Heart left ventricle (tissue), 16 donors: ENCODE data around the gene PSMF1. TPM values are rescaled to one million over a fixed set of nuclear protein-coding genes. Genes with fewer than 3 reads are reported as not detected.
A peak's percentile ranks its signal among the peaks of the same experiment; 100 is the strongest.

Experiments used
- ATAC-seq, 4 donors: fragments of 200-7000 bp; cut with Tn5 transposase; one replicate each; pipeline ENCODE4 v1.9.1; 2020 to 2022; ENCODE audit warnings: moderate library complexity in 4 of 4, mild to moderate bottlenecking in 3 of 4, moderate number of reproducible peaks in 1 of 4
- DNase-seq, 5 donors: peaks; one replicate each; pipeline ENCODE4 v3.0.0-alpha.2; 2020
- H3K27ac ChIP-seq, 12 donors: fragments of 200-600 bp; sonication (generic) in 4 of 12; one replicate each; pipeline versions ENCODE4 v1.5.0 to v1.8.0; 2016 to 2022; ENCODE audit warnings: mild to moderate bottlenecking in 2 of 12
- H3K27me3 ChIP-seq, 9 donors: fragments of 200-600 bp; sonication (generic) in 2 of 9; one replicate each; pipeline versions ENCODE4 v1.5.1 to v1.8.0; 2016 to 2022; ENCODE audit warnings: mild to moderate bottlenecking in 3 of 9
- H3K36me3 ChIP-seq, 9 donors: fragments of 200-600 bp; sonication (generic) in 2 of 9; one replicate each; pipeline versions ENCODE4 v1.5.0 to v1.8.0; 2018 to 2022; ENCODE audit warnings: mild to moderate bottlenecking in 2 of 9
- H3K4me1 ChIP-seq, 12 donors: fragments of 200-600 bp; sonication (generic) in 4 of 12; one replicate each; pipeline versions ENCODE4 v1.5.0 to v1.8.0; 2016 to 2022; ENCODE audit warnings: mild to moderate bottlenecking in 3 of 12
- H3K4me3 ChIP-seq, 12 donors: fragments of 200-600 bp; sonication (generic) in 4 of 12; one replicate each; pipeline versions ENCODE4 v1.5.0 to v1.8.0; 2017 to 2022; ENCODE audit warnings: mild to moderate bottlenecking in 9 of 12, moderate library complexity in 4 of 12
- H3K9me3 ChIP-seq, 12 donors: fragments of 200-600 bp; sonication (generic) in 4 of 12; one replicate each; pipeline versions ENCODE4 v1.5.0 to v1.8.0; 2016 to 2022; ENCODE audit warnings: mild to moderate bottlenecking in 1 of 12
- POLR2A ChIP-seq, 2 donors: fragments of 450-650 bp; IDR thresholded peaks; one replicate each; pipeline ENCODE4 v1.6.1; 2017; ENCODE audit warnings: antibody characterized with exemption in 2 of 2, mild to moderate bottlenecking in 2 of 2, moderate library complexity in 2 of 2
- WGBS, 4 donors: extraction: QIAGEN DNeasy Blood & Tissue Kit in 2 of 4; methylation state at CpG; one replicate each; pipeline versions ENCODE4 v1.1.5 to v1.1.7; 2013 to 2018; 5-methylcytosine and 5-hydroxymethylcytosine counted together
- intact Hi-C, 10 donors: fragments of 100-400 bp; cut with DNase I; formaldehyde crosslinking; loops; one replicate each; pipeline versions ENCODE4 v1.11.1 to v1.14.2; 2022
- polyA plus RNA-seq, 2 donors: library from polyadenylated mRNA; stranded (reverse); fragments of 200-250 nt; gene quantifications; one replicate each; pipeline ENCODE4 v1.2.3, GENCODE V29; 2013
- total RNA-seq, 9 donors: library from RNA; depleted of rRNA in 2 of 9; stranded (reverse); fragments of >200 nt in 2 of 9; fragmentation: NEBNext Ultra II Directional in 3 of 9; extraction: Animal tissue kit (Norgen Biotek cat#: 25700) in 3 of 9; gene quantifications; one replicate each; pipeline versions ENCODE4 v1.1.0 to v1.2.4, GENCODE V29; 2016 to 2023
- TF ChIP-seq, protein P1 (sequence below), 12 donors: fragments of 200-600 bp; sonication (generic) in 4 of 12; IDR thresholded peaks; one replicate each; pipeline versions ENCODE4 v1.5.0 to v1.8.0; 2018 to 2022; ENCODE audit warnings: antibody characterized with exemption in 12 of 12, mild to moderate bottlenecking in 5 of 12
- donor health status: ischemic (EF 13 %, LVEDD 7.1; RV severe dilation, severe dysfunction).
- donor health status: healthy with polysubstance abuse.
- donor health status: DM: no; HTN: yes; CAD: no.
- donor health status: DM: no; HTN: no; CAD: no.
- donor health status: ischemic (EF 25% LVEDD 6.9; RV normal size, moderate dysfunction).
- donor health status: ischemic (EF 25% LVEDD 5.7; RV mildly dilated, moderate dysfunction).
- donor health status: healthy.
- donor health status: DM: yes; HTN: yes; CAD: no.
- donor health status: ischemic (EF 35%, LVEDD 5.7; RV mildly dilated, moderate dysfunction).
- donor health status: nonischemic (EF 11% LVEDD 7.7; RV severe dilation, severe dysfunction).
- donor health status: DM: yes; HTN: yes; CAD: no.
- donor health status: PGD.
- donor health status: ischemic (EF 29% LVEDD 5.4; RV normal size, mild dysfunction).
- donor health status: nonischemic (EF 23%, LVEDD 6.1; RV moderate dilation, normal function).

PSMF1 gene
- total and polyA plus RNA-seq, 11 donors = 24.6 to 184 (median 133) TPM

DNA sequence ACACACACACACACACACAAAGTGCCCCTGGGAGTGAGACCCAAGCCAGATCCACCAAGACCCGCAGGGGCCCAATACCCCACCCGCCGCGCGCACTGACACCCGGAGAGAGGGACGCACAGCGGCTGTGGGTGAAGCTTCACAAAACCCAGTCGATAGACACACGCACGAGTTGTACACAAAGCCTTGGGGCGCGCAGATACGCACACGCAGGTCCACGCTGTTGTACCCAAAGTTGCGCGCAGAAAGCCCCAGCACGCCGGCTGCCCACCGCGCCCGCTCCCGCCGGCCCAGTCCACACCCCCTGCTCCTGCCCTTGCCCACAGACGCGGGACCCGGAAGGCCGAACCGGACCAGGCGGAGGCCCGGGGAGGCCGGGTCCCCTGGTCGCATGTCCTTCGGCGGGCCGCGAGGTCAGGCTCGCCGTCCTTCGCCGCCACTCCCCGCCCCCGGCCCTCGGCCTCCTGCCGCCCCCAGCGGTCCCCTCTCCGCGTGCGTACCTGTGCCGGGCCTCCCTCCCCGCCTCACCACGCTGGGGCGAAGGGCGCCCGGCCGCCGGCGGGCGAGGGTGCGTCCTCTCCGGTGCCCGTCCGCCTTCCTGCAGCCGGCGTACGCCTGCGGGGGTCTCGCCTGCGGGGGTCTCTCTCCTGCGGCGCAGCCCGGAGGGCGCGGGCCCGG is 66.4 kb downstream of the PSMF1 start, which contains the start of gene TMEM74B:
Gene TMEM74B (minus strand): TSS at position 344 of the 678 bp plus-strand sequence. CDS start 1,180 bp downstream, outside the sequence.
- ATAC-seq (peak in 2 of 4 donors; percentile 3 to 9), DNase-seq (no peak)
- intact Hi-C loops = loop anchor here in 3 of 10 donors (10.0 kb wide), 2 partner anchors 220 to 370 kb away; no protein-coding TSS in a partner anchor
- no peak for TF ChIP-seq POLR2A (IDR thresholded peaks at IDR 0.05)
- TF ChIP-seq, protein P1, sequence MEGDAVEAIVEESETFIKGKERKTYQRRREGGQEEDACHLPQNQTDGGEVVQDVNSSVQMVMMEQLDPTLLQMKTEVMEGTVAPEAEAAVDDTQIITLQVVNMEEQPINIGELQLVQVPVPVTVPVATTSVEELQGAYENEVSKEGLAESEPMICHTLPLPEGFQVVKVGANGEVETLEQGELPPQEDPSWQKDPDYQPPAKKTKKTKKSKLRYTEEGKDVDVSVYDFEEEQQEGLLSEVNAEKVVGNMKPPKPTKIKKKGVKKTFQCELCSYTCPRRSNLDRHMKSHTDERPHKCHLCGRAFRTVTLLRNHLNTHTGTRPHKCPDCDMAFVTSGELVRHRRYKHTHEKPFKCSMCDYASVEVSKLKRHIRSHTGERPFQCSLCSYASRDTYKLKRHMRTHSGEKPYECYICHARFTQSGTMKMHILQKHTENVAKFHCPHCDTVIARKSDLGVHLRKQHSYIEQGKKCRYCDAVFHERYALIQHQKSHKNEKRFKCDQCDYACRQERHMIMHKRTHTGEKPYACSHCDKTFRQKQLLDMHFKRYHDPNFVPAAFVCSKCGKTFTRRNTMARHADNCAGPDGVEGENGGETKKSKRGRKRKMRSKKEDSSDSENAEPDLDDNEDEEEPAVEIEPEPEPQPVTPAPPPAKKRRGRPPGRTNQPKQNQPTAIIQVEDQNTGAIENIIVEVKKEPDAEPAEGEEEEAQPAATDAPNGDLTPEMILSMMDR (IDR thresholded peaks at IDR 0.05) = no peak
- peaks cover 0 to 31% (median 6%) of the 10 kb centered on the region in 12 donors for H3K4me1 ChIP-seq
- peak within 1 kb of the TSS in 6 of 12 donors; percentile 46 to 66 (median 46) for H3K27ac ChIP-seq
- H3K36me3 ChIP-seq = peaks cover 0 to 3% (median 0%) of the 10 kb centered on the region in 9 donors
- 1 to 4% (median 2%) methylated on average over 24 to 76 of the region's 76 CpGs for WGBS, 4 donors
- H3K9me3 ChIP-seq = no peaks in the 10 kb centered on the region
- H3K27me3 ChIP-seq = peaks cover 0 to 38% (median 9%) of the 10 kb centered on the region in 9 donors
- peak within 1 kb of the TSS; percentile 42 to 69 (median 58) for H3K4me3 ChIP-seq

DNA sequence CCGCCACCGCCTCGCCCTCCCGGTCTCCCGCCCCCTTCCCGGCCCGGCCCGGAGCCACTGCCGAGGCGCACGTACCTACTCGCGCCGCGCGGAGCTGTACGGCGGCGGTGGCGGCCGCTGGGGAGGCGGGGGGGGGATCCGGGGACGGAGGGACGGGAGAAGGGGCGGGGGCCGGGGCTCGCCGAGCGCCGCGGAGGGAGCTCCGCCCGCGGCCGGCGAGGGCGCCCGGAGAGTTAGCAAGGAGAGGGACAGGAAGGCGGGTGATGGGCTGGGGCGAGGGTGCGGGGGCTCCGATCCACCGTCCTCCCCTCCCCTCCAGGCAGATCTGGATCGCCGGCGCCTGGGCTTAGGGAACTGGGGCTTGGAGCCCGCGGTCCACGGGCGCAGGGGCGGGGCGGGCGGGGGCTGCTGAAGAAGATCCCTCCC is 66.9 kb downstream of the PSMF1 start:
- Histone ChIP-seq H3K9me3 (no peaks in the 10 kb centered on the region), H3K4me3 (peak overlapping the region; percentile 42 to 69 (median 58)), H3K36me3 (peaks cover 0 to 3% (median 0%) of the 10 kb centered on the region in 9 donors), H3K4me1 (peaks cover 0 to 31% (median 7%) of the 10 kb centered on the region in 12 donors), H3K27ac (peak overlapping the region in 6 of 12 donors; percentile 46 to 66 (median 46)), H3K27me3 (peaks cover 0 to 38% (median 9%) of the 10 kb centered on the region in 9 donors)
- WGBS, 4 donors = 0 to 1% (median 0%) methylated on average over 25 to 54 of the region's 54 CpGs
- ATAC-seq (peak in 3 of 4 donors; percentile 6 to 36 (median 31)), DNase-seq (no peak)
- intact Hi-C loops = loop anchor here in 3 of 10 donors (10.0 kb wide), 2 partner anchors 221 to 371 kb away; no protein-coding TSS in a partner anchor
- TF ChIP-seq, protein P1 (IDR thresholded peaks at IDR 0.05) = no peak
- no peak for TF ChIP-seq POLR2A (IDR thresholded peaks at IDR 0.05)

DNA sequence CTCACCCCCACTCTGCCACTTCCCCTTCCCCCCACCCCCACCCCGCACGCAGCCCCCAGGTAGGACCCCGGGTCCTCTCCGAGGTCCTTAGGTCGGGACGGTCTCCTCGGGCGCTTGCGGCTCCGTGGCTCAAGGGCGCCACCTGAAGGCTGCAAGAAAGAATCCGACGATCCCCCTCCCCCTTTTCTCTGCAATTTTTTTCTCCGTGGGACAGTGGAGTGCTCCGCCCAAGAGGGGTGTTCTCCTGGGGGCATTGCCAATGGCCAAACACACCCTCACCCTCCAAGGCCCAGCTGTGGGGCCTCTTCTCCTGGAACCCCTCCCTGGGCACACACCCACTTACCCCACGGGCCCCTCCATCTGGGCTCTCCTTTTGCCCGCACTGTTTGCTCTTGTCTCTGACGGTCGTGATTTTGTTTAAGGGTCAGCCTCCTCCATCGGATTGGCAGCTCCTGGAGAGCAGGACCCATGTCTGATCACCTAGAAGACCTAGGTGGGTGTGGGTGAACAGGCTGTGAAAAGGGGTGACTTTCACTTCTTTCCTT is 67.5 kb downstream of the PSMF1 start:
- H3K4me3 ChIP-seq = peak overlapping the region; percentile 42 to 69 (median 58)
- 9 to 14% (median 12%) methylated on average over 13 to 20 of the region's 20 CpGs for WGBS, 4 donors
- H3K27me3 ChIP-seq = peaks cover 0 to 38% (median 9%) of the 10 kb centered on the region in 9 donors
- ATAC-seq (peak in 3 of 4 donors; percentile 54 to 72 (median 61)), DNase-seq (peak in 4 of 5 donors; percentile 38 to 55 (median 43))
- peaks cover 0 to 35% (median 8%) of the 10 kb centered on the region in 12 donors for H3K4me1 ChIP-seq
- peak overlapping the region in 5 of 12 donors; percentile 46 to 66 (median 47) for H3K27ac ChIP-seq
- no peaks in the 10 kb centered on the region for H3K9me3 ChIP-seq
- intact Hi-C loops = loop anchor here in 3 of 10 donors (10.0 kb wide), 2 partner anchors 221 to 371 kb away; no protein-coding TSS in a partner anchor
- H3K36me3 ChIP-seq = peaks cover 0 to 1% (median 0%) of the 10 kb centered on the region in 9 donors
- TF ChIP-seq, protein P1 (IDR thresholded peaks at IDR 0.05) = peak; percentile 32 to 64 (median 46)
- TF ChIP-seq POLR2A (IDR thresholded peaks at IDR 0.05) = no peak
